Spleen (tissue), 11 donors: ENCODE data around the gene SYF2. TPM values are rescaled to one million over a fixed set of nuclear protein-coding genes. Genes with fewer than 3 reads are reported as not detected.
A peak's percentile ranks its signal among the peaks of the same experiment; 100 is the strongest.

Source experiments
- DNase-seq: peaks from one replicate; pipeline ENCODE4 v3.0.0-alpha.2; 2020
- H3K27ac ChIP-seq, 8 donors: fragments of 200-600 bp; sonication (generic) in 7 of 8; 1 replicate in 4 of 8; 2 replicates in 4 of 8; pipeline versions ENCODE4 v1.5.0 to v1.8.0; 2016 to 2021; ENCODE audit warnings: inconsistent platforms in 4 of 8, mild to moderate bottlenecking in 4 of 8, moderate library complexity in 1 of 8
- H3K27me3 ChIP-seq, 7 donors: fragments of 200-600 bp; sonication (generic) in 6 of 7; replicated peaks in 1 of 7; 1 replicate in 4 of 7; 2 replicates in 3 of 7; pipeline versions ENCODE4 v1.5.0 to v1.8.0; 2016 to 2021; ENCODE audit warnings: inconsistent platforms in 3 of 7, mild to moderate bottlenecking in 1 of 7
- H3K36me3 ChIP-seq, 6 donors: fragments of 200-600 bp; sonication (generic) in 5 of 6; 1 replicate in 4 of 6; 2 replicates in 2 of 6; pipeline versions ENCODE4 v1.5.0 to v1.8.0; 2016 to 2021; ENCODE audit warnings: inconsistent platforms in 2 of 6
- H3K4me1 ChIP-seq, 6 donors: fragments of 200-600 bp; sonication (generic) in 5 of 6; 1 replicate in 3 of 6; 2 replicates in 3 of 6; pipeline versions ENCODE4 v1.5.0 to v1.8.0; 2016 to 2021; ENCODE audit warnings: inconsistent platforms in 3 of 6
- H3K4me3 ChIP-seq, 8 donors: fragments of 200-600 bp; sonication (generic) in 7 of 8; 1 replicate in 4 of 8; 2 replicates in 4 of 8; pipeline versions ENCODE4 v1.5.0 to v1.8.0; 2016 to 2021; ENCODE audit warnings: inconsistent platforms in 4 of 8, mild to moderate bottlenecking in 4 of 8, moderate library complexity in 2 of 8
- H3K9me3 ChIP-seq, 8 donors: fragments of 200-600 bp; sonication (generic) in 7 of 8; 1 replicate in 4 of 8; 2 replicates in 4 of 8; pipeline versions ENCODE4 v1.5.0 to v1.8.0; 2016 to 2021; ENCODE audit warnings: inconsistent platforms in 4 of 8
- CTCF ChIP-seq, 11 experiments: fragments of 200-600 bp in 7 of 11; fragments of 450-650 bp in 4 of 11; sonication (generic) in 4 of 11; IDR thresholded peaks in 8 of 11; conservative IDR thresholded peaks in 3 of 11; 1 replicate in 7 of 11; 2 replicates in 4 of 11; pipeline versions ENCODE4 v1.4.0 to v1.8.0; 2016 to 2021; ENCODE audit warnings: antibody characterized with exemption in 11 of 11, inconsistent platforms in 4 of 11, mild to moderate bottlenecking in 1 of 11
- POLR2A ChIP-seq, 3 donors: fragments of 450-650 bp; IDR thresholded peaks; one replicate each; pipeline ENCODE4 v1.5.1; 2017; ENCODE audit warnings: antibody characterized with exemption in 3 of 3, mild to moderate bottlenecking in 1 of 3
- POLR2AphosphoS5 ChIP-seq, 3 donors: sonication (generic); formaldehyde crosslinking; IDR thresholded peaks; one replicate each; pipeline ENCODE4 v1.5.1; 2017; ENCODE audit warnings: antibody characterized with exemption in 3 of 3
- WGBS, 5 donors: extraction: QIAGEN DNeasy Blood & Tissue Kit in 3 of 5; methylation state at CpG; one replicate each; pipeline versions ENCODE4 v1.1.5 to v1.1.7; 2013 to 2018; 5-methylcytosine and 5-hydroxymethylcytosine counted together
- intact Hi-C: fragments of 100-400 bp; cut with DNase I; formaldehyde crosslinking; loops from one replicate; pipeline ENCODE4 v1.15.0; 2023; ENCODE audit warnings: low total_unique reads
- polyA plus RNA-seq, 3 donors: library from polyadenylated mRNA; stranded (reverse); fragments of 200-250 nt; gene quantifications; one replicate each; pipeline ENCODE4 v1.2.1, GENCODE V29; 2013
- total RNA-seq, 7 donors: library from RNA; depleted of rRNA in 3 of 7; stranded (reverse); fragments of >200 nt in 3 of 7; fragmentation: NEBNext Ultra II Directional in 4 of 7; extraction: Animal tissue kit (Norgen Biotek cat#: 25700) in 4 of 7; gene quantifications; one replicate each; pipeline versions ENCODE4 v1.1.0 to v1.2.1, GENCODE V29; 2016 to 2021
- donor health status: healthy with polysubstance abuse.
- donor health status: DM: no; HTN: no; CAD: no; lungs with moderate emphysema.
- donor health status: DM: no; HTN: no; CAD: no.
- donor health status: Bipolar disorder and iron deficiency.
- donor health status: healthy.
- donor health status: DM: no; HTN: no; CAD: no.
- donor health status: DM: yes; HTN: yes; CAD: no.

Gene SYF2
- total and polyA plus RNA-seq, 10 donors: 38.1 to 98.3 (median 50.7) TPM

- DNase-seq: peak; percentile 90
- Histone ChIP-seq H3K4me3 (peak overlapping the region; percentile 69 to 97 (median 90)), H3K36me3 (peaks cover 0 to 51% (median 33%) of the 10 kb centered on the region in 6 donors), H3K4me1 (peaks cover 23 to 94% (median 70%) of the 10 kb centered on the region in 6 donors), H3K9me3 (no peaks in the 10 kb centered on the region), H3K27me3 (no peaks in the 10 kb centered on the region), H3K27ac (peak overlapping the region; percentile 93 to 100 (median 98))
- TF ChIP-seq POLR2AphosphoS5 (IDR thresholded peaks at IDR 0.05): peak in 1 of 3 donors; percentile 55
- TF ChIP-seq CTCF (IDR thresholded peaks at IDR 0.05 in 8 of 11, conservative IDR thresholded peaks at IDR 0.05 in 3 of 11): no peak
- WGBS, 5 donors: 22 to 24% (median 23%) methylated on average over 13 of the region's 13 CpGs
- intact Hi-C loops: no loop called here
Observed at GRCh38 chr1:25232866-25233784, 823 bp upstream of the SYF2 start.

- TF ChIP-seq POLR2AphosphoS5 (IDR thresholded peaks at IDR 0.05) (no peak), POLR2A (IDR thresholded peaks at IDR 0.05) (no peak), CTCF (IDR thresholded peaks at IDR 0.05 in 8 of 11, conservative IDR thresholded peaks at IDR 0.05 in 3 of 11) (no peak)
- no peak overlapping the region for H3K4me3 ChIP-seq
- intact Hi-C loops: no loop called here
- no peaks in the 10 kb centered on the region for H3K27me3 ChIP-seq
- H3K9me3 ChIP-seq: no peaks in the 10 kb centered on the region
- no peak for DNase-seq
- peaks cover 9 to 100% (median 90%) of the 10 kb centered on the region in 6 donors for H3K36me3 ChIP-seq
- WGBS, 5 donors: 88 to 95% (median 92%) methylated on average over 3 of the region's 3 CpGs
- H3K4me1 ChIP-seq: peaks cover 0 to 10% (median 0%) of the 10 kb centered on the region in 6 donors
- no peak overlapping the region for H3K27ac ChIP-seq
Observed at GRCh38 chr1:25223471-25223870, 8.8 kb downstream of the SYF2 start.

GRCh38 chr1:25222606-25223005 is 9.7 kb downstream of the SYF2 start:
- no peak for DNase-seq
- H3K9me3 ChIP-seq: no peaks in the 10 kb centered on the region
- intact Hi-C loops: no loop called here

More at GRCh38 chr1:25222606-25223005, 9.7 kb downstream of the SYF2 start:
- peaks cover 5 to 91% (median 82%) of the 10 kb centered on the region in 6 donors for H3K36me3 ChIP-seq
- H3K27me3 ChIP-seq: no peaks in the 10 kb centered on the region
- H3K27ac ChIP-seq: no peak overlapping the region
- 88 to 95% (median 91%) methylated on average over 4 of the region's 4 CpGs for WGBS, 5 donors
- H3K4me1 ChIP-seq: peaks cover 0 to 3% (median 0%) of the 10 kb centered on the region in 6 donors
- TF ChIP-seq POLR2AphosphoS5 (IDR thresholded peaks at IDR 0.05) (peak in 1 of 3 donors; percentile 11), POLR2A (IDR thresholded peaks at IDR 0.05) (no peak), CTCF (IDR thresholded peaks at IDR 0.05 in 8 of 11, conservative IDR thresholded peaks at IDR 0.05 in 3 of 11) (no peak)
- H3K4me3 ChIP-seq: no peak overlapping the region
